K562 (cell line): ENCODE data around the gene XIRP2. TPM values are rescaled to one million over a fixed set of nuclear protein-coding genes. Genes with fewer than 3 reads are reported as not detected.

ENCODE experiments used
- ATAC-seq: fragments of 200-7000 bp; cut with Tn5 transposase; 3 replicates; pipeline ENCODE4 v1.9.1; 2020; ENCODE audit warnings: moderate library complexity
- BruUV-seq: library from RNA; stranded (reverse); fragments of 400-500 nt; replicated peaks from 2 replicates; lab custom pipeline; 2021; lab: Mats Ljungman, UMichigan
- CTCF ChIA-PET: fragments of 300-600 bp; formaldehyde crosslinking; extraction: SDS; loops from one replicate; lab custom pipeline; 2021; ENCODE audit warnings: low intra/inter-chr PET ratio; lab: Yijun Ruan, JAX
- POLR2A ChIA-PET: fragments of 300-600, 350-650 bp; sonication (Branson Sonifier 250); formaldehyde crosslinking; extraction: SDS; loops from one replicate; lab custom pipeline; 2021; ENCODE audit warnings: antibody characterized with exemption, inconsistent platforms; lab: Yijun Ruan, JAX
- DNase-seq, 4 experiments: peaks; one replicate each; pipeline versions ENCODE4 v3.0.0 to v3.0.0-alpha.2; 2011 to 2018; ENCODE audit warnings: low spot score in 3 of 4, mixed read lengths in 3 of 4; ENCODE audit errors: extremely low read depth in 1 of 4
- FAIRE-seq: peaks from 2 replicates; lab custom pipeline; 2011; peaks lifted over from hg19 to GRCh38; lab: Jason Lieb, UNC
- H2AFZ ChIP-seq: 2 replicates; pipeline ENCODE4 v1.6.0; 2011; ENCODE audit warnings: low read depth, low read length, control low read depth, inconsistent platforms
- H3K27ac ChIP-seq: fragments of 200-600 bp; 3 replicates; pipeline ENCODE4 v1.8.0; 2011; ENCODE audit warnings: low read depth, mild to moderate bottlenecking, control low read depth, inconsistent platforms, low read length, moderate library complexity, mixed read lengths; ENCODE audit errors: extremely low read depth
- H3K27me3 ChIP-seq, 2 experiments: fragments of 300-600 bp in 1 of 2; 2 replicates in 1 of 2; 3 replicates in 1 of 2; pipeline versions ENCODE4 v1.6.0 to v1.8.0; 2011; ENCODE audit warnings: inconsistent platforms in 2 of 2, low read length in 2 of 2, mild to moderate bottlenecking in 1 of 2, mixed read lengths in 1 of 2, moderate library complexity in 1 of 2; ENCODE audit not compliant: control insufficient read depth in 2 of 2, insufficient read depth in 2 of 2
- H3K36me3 ChIP-seq: fragments of 300-600 bp; 3 replicates; pipeline ENCODE4 v1.8.0; 2011; ENCODE audit warnings: mild to moderate bottlenecking, low read length, inconsistent platforms; ENCODE audit not compliant: control insufficient read depth, insufficient read depth
- H3K4me1 ChIP-seq, 2 experiments: fragments of 200-600 bp in 1 of 2; replicated peaks in 1 of 2; 2 replicates in 1 of 2; 3 replicates in 1 of 2; pipeline versions ENCODE4 v1.5.1 to v1.8.0; 2011; ENCODE audit warnings: inconsistent platforms in 2 of 2, low read length in 2 of 2, mild to moderate bottlenecking in 1 of 2, mixed read lengths in 1 of 2, moderate library complexity in 1 of 2; ENCODE audit not compliant: control insufficient read depth in 2 of 2, insufficient read depth in 2 of 2
- H3K4me2 ChIP-seq: 2 replicates; pipeline ENCODE4 v1.6.1; 2011; ENCODE audit warnings: low read length, control low read depth, inconsistent platforms, mixed read lengths; ENCODE audit not compliant: insufficient read depth
- H3K4me3 ChIP-seq: fragments of 200-600 bp; sonication (generic), shearing (Covaris generic); 2 replicates; pipeline ENCODE4 v1.5.1; 2016; ENCODE audit warnings: control low read depth, inconsistent platforms
- H3K79me2 ChIP-seq: fragments of 200-600 bp; 3 replicates; pipeline ENCODE4 v1.8.0; 2011; ENCODE audit warnings: low read length, inconsistent platforms; ENCODE audit not compliant: control insufficient read depth, insufficient read depth
- H3K9ac ChIP-seq, 2 experiments: 2 replicates each; pipeline versions ENCODE4 v1.6.0 to v1.6.1; 2011; ENCODE audit warnings: low read depth in 2 of 2, low read length in 2 of 2, control low read depth in 1 of 2, inconsistent platforms in 1 of 2, mild to moderate bottlenecking in 1 of 2, mixed read lengths in 1 of 2; ENCODE audit not compliant: insufficient read depth in 1 of 2
- H3K9me1 ChIP-seq: one replicate; pipeline ENCODE4 v1.6.0; 2011; ENCODE audit warnings: inconsistent platforms, mild to moderate bottlenecking, low read length, moderate library complexity; ENCODE audit not compliant: control insufficient read depth, insufficient read depth
- H3K9me3 ChIP-seq: replicated peaks from 2 replicates; pipeline ENCODE4 v1.5.1; 2011; ENCODE audit warnings: low read depth, low read length, inconsistent platforms; ENCODE audit not compliant: control insufficient read depth, insufficient read depth
- H4K20me1 ChIP-seq: replicated peaks from 2 replicates; pipeline ENCODE4 v1.6.1; 2011; ENCODE audit warnings: low read length, inconsistent platforms, mixed read lengths; ENCODE audit not compliant: control insufficient read depth, insufficient read depth
- BRD9 ChIP-seq: fragments of 450-650 bp; IDR thresholded peaks from 2 replicates; pipeline ENCODE4 v1.6.1; 2018; ENCODE audit warnings: low read depth; ENCODE audit not compliant: partially characterized antibody
- CBFA2T3 ChIP-seq: fragments of 450-650 bp; IDR thresholded peaks from 2 replicates; pipeline ENCODE4 v1.6.1; 2017
- ERF ChIP-seq: fragments of 450-650 bp; formaldehyde crosslinking; IDR thresholded peaks from 2 replicates; pipeline ENCODE4 v1.4.0; 2020; ENCODE audit warnings: mild to moderate bottlenecking, mixed read lengths
- HLTF ChIP-seq: fragments of 450-650 bp; IDR thresholded peaks from 2 replicates; pipeline ENCODE4 v1.6.1; 2016
- KLF13 ChIP-seq: fragments of 450-650 bp; IDR thresholded peaks from 2 replicates; pipeline ENCODE4 v1.6.1; 2016; ENCODE audit warnings: missing genetic modification characterization, low read depth, mild to moderate bottlenecking, missing compliant biosample characterization, moderate library complexity, borderline replicate concordance
- MCM5 ChIP-seq: fragments of 450-650 bp; IDR thresholded peaks from 2 replicates; pipeline ENCODE4 v1.6.1; 2016; ENCODE audit warnings: low read depth
- U2AF1 ChIP-seq: fragments of 200-400 bp; formaldehyde crosslinking; optimal IDR thresholded peaks from 2 replicates; pipeline ENCODE3; 2017; ENCODE audit warnings: mild to moderate bottlenecking, low read depth, low read length, moderate library complexity
- U2AF2 ChIP-seq: fragments of 200-400 bp; formaldehyde crosslinking; optimal IDR thresholded peaks from 2 replicates; pipeline ENCODE3; 2017; ENCODE audit warnings: low read depth, mild to moderate bottlenecking, low read length
- ZNF444 ChIP-seq: fragments of 250-450 bp; sonication (Bioruptor Pico); IDR thresholded peaks from 2 replicates; pipeline ENCODE4 v1.4.0; 2020; ENCODE audit warnings: mild to moderate bottlenecking, moderate library complexity
- WGBS: fragments of 100-300 bp; shearing (Covaris generic); methylation state at CpG from one replicate; pipeline ENCODE4 v1.1.6; 2016; ENCODE audit warnings: low coverage, mixed read lengths; ENCODE audit not compliant: insufficient coverage; ENCODE audit errors: missing lambda C conversion rate; 5-methylcytosine and 5-hydroxymethylcytosine counted together
- in situ Hi-C: fragments of 300-500 bp; cut with MboI; formaldehyde crosslinking; loops from 4 replicates; pipeline ENCODE4 v1.15.0; 2018; ENCODE audit warnings: inconsistent platforms, mixed read lengths
- intact Hi-C: fragments of 100-400 bp; cut with micrococcal nuclease; formaldehyde crosslinking; loops from 2 replicates; pipeline ENCODE4 v1.14.2; 2022
- polyA plus RNA-seq, 8 experiments: library from polyadenylated mRNA; depleted of rRNA in 4 of 8; stranded (reverse) in 5 of 8; unstranded in 3 of 8; fragments of >200 nt; fragmentation: Nextera tagmentation in 2 of 8; fragmentation: Illumina TruSeq in 1 of 8; extraction: Ambion mirVana in 2 of 8; extraction: Trizol in 1 of 8; gene quantifications; 2 replicates each; pipeline versions ENCODE4 v1.2.1 to v1.2.3, GENCODE V29; 2011 to 2014; ENCODE audit warnings: inconsistent platforms in 1 of 8, missing spikeins in 1 of 8
- total RNA-seq, 7 experiments: library from RNA; depleted of rRNA in 6 of 7; stranded (reverse); fragments of >200 nt in 6 of 7; fragmentation: Illumina TruSeq in 2 of 7; extraction: Trizol in 2 of 7; gene quantifications; 2 replicates each; pipeline versions ENCODE4 v1.2.1 to v1.2.3, GENCODE V29; 2011 to 2021; ENCODE audit warnings: low replicate concordance in 1 of 7
- TF ChIP-seq, protein P1 (sequence below): fragments of 250-450 bp; sonication (Bioruptor Pico); IDR thresholded peaks from 2 replicates; pipeline ENCODE4 v1.8.0; 2022; ENCODE audit warnings: moderate library complexity, mild to moderate bottlenecking, inconsistent platforms
- TF ChIP-seq, protein P2 (sequence below): IDR thresholded peaks from 2 replicates; pipeline ENCODE4 v1.6.1; 2012; ENCODE audit warnings: low read depth, low read length, improper control_type of control experiment, borderline replicate concordance

XIRP2 gene
- total and polyA plus RNA-seq, 9 of the 15 experiments (the other 6 are each of a cell fraction or from before 2014, with no cell fraction given): 0.04 to 0.10 (median 0.04) TPM; not detected in 2

DNA sequence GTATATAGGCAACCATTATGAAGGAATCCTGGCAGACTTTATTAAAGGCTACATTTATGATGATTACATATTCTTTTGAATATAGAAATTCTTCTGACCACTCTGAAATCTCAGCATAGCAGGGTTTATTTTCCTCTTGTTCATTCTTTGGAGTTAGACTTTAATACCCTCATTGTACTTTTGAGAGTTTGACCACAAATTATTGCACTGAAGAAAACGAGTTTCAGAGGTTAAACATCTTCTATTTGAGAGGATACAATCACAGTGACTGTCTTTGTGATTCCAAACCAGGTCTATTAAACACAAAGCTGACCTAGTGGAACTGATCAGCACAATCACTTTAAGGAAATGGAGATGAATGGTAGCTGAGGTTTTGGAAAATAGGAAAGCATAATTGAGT is 71.3 kb downstream of the XIRP2 start (continued):
- no peak for TF ChIP-seq U2AF1
- no peak for TF ChIP-seq BRD9

DNA sequence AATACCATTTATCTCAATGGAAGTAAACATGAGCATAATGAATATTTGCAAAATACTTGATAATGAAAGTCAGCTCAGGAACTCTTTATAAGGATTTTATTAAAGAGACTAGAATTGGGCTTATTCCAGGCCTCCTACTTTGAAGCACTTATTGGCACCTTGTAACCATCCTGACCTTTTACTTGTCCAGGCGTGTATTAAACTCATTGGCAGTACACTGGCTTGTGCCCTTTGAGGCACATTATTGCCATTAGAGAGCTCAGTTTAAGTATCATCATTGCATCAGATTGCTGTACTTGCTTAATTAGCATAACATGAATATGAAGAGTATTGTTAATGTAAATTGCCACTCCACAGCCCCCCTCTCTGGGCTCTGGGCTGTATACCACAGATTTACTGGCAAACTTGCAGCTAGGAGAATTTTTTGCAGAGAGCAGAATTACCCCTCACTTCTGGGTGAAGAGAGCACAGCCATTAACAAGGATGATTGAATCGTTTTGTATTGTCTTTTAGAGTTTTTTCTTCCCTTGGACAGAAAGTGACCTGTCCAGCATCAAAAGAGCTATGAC is 72.5 kb downstream of the XIRP2 start:
- TF ChIP-seq, protein P1, sequence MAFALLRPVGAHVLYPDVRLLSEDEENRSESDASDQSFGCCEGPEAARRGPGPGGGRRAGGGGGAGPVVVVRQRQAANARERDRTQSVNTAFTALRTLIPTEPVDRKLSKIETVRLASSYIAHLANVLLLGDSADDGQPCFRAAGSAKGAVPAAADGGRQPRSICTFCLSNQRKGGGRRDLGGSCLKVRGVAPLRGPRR (CRISPR knock-in tag): no peak
- TF ChIP-seq ZNF444 (no peak), CBFA2T3 (no peak), ERF (CRISPR knock-in tag) (no peak), MCM5 (no peak), HLTF (no peak), U2AF2 (no peak), KLF13 (no peak)
- TF ChIP-seq, protein P2, sequence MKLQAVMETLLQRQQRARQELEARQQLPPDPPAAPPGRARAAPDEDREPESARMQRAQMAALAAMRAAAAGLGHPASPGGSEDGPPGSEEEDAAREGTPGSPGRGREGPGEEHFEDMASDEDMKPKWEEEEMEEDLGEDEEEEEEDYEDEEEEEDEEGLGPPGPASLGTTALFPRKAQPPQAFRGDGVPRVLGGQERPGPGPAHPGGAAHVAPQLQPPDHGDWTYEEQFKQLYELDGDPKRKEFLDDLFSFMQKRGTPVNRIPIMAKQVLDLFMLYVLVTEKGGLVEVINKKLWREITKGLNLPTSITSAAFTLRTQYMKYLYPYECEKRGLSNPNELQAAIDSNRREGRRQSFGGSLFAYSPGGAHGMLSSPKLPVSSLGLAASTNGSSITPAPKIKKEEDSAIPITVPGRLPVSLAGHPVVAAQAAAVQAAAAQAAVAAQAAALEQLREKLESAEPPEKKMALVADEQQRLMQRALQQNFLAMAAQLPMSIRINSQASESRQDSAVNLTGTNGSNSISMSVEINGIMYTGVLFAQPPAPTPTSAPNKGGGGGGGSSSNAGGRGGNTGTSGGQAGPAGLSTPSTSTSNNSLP: no peak
- CTCF ChIA-PET: no interaction called here
- BruUV-seq: no TSS peak
- Histone ChIP-seq H3K9me3 (no peaks in the 10 kb centered on the region), H2AFZ (no peak overlapping the region), H3K27ac (no peak overlapping the region), H3K9ac (no peak overlapping the region), H3K27me3 (no peaks in the 10 kb centered on the region), H4K20me1 (no peaks in the 10 kb centered on the region), H3K4me2 (no peak overlapping the region), H3K4me3 (no peak overlapping the region), H3K36me3 (no peaks in the 10 kb centered on the region), H3K79me2 (no peaks in the 10 kb centered on the region), H3K9me1 (no peaks in the 10 kb centered on the region), H3K4me1 (no peaks in the 10 kb centered on the region)
- ATAC-seq (no peak), DNase-seq (no peak), FAIRE-seq (no peak)
- intact Hi-C loops (no loop called here), in situ Hi-C loops (no loop called here)
- 0% methylated on average over 2 of the region's 2 CpGs for WGBS
- POLR2A ChIA-PET: no interaction called here
